ENCODE results near the gene SULT1C4.
"Not testable (repeated sequence)": the region's sequence is repeated elsewhere in the genome, so short reads cannot be mapped to it uniquely, and the experiment has no call there.

The SULT1C4 gene

GRCh38 chr2:108377815-108378630, at the start of gene SULT1C4:
Gene SULT1C4 (plus strand): TSS chr2:108377954. CDS start chr2:108378338, 384 bp downstream.
- DNase-seq, result peak; percentile 89

- DNase-seq, result no peak
Measured at GRCh38 chr2:108329771-108330170, 48.0 kb upstream of the SULT1C4 start.

GRCh38 chr2:108330979-108331378, 46.8 kb upstream of the SULT1C4 start:
- DNase-seq, result no peak

GRCh38 chr2:108345951-108346350, 31.8 kb upstream of the SULT1C4 start:
- no peak for DNase-seq

DNA sequence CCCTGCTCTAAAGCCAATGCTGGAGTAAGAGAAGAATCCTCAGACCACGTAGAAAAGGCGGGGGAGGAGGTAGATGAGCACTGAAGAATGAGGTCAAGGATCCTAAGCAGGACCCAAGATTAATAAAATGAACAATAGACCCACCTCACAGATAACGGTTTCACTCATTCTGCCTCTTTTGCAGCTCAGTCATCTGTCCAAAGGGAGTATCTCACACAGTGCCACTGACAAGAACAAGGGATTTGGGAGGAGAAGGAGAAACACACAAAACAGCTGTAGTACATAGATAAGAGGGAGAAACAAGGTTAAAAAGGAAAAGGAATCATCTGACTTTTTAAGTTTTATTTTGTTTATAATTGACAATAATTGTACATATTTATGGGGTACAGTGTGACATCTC, 30.9 kb upstream of the SULT1C4 start:
- no peak for DNase-seq

GRCh38 chr2:108347786-108348185, 30.0 kb upstream of the SULT1C4 start:
- no peak for DNase-seq

DNA sequence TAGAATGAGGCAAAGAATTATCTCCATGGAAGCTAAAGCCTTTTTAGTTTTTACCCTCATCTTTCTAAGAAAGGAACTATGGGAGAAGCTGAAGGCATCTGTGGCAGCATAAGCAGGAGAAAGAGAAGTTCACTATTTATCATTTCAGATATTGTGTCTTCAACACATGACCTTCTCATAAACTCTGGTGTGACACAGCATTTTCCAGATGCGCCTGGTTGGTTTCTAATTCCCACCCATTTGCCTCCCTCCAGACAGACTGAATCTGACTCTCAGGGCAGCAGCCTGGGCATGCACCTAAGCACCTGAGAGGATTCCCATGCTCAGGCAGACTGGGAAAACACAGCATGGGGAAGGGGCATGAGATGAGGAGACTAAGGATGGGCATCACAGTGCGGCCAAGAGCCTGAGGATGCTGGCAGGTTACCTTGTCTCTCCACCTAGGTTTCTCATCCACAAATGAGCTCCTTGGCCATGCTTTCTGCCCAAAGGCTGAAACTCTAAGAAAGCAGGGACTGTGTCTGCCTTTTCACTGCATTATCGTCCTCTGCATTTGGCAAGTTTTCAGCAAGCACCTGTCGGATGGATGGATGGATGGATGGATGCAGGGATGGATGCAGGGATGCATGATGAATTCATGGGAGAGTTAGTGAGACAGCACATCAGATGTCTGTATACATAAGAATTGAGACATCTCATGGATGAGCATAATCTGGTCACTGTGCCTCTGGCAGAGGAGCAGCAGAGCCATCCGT, 28.8 kb upstream of the SULT1C4 start:
- no peak for DNase-seq

- no peak for DNase-seq
Measured at GRCh38 chr2:108349571-108349928, 28.2 kb upstream of the SULT1C4 start.

GRCh38 chr2:108351889-108352288, 25.9 kb upstream of the SULT1C4 start:
- no peak for DNase-seq

DNA sequence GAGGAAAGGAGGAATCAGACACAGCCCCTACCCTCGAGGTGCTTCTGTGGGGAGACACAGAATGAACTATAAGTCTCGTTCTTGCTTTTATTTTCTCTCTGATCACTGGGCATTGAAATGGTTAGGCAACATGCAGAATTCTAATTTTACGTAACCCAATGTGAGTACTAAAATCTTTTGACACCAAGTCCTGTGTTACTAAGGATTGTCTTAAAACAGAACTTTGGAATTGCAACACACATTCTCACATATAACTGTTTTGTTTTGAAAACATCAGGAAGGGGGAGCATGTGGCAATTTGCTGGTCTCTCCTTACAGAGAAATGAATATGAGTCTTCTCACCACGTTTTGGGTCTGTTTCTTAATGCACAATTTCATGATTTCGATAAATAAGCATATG, 23.6 kb upstream of the SULT1C4 start:
- DNase-seq, result no peak

- DNase-seq, result no peak
Measured at GRCh38 chr2:108355906-108356734, 21.6 kb upstream of the SULT1C4 start.

DNA sequence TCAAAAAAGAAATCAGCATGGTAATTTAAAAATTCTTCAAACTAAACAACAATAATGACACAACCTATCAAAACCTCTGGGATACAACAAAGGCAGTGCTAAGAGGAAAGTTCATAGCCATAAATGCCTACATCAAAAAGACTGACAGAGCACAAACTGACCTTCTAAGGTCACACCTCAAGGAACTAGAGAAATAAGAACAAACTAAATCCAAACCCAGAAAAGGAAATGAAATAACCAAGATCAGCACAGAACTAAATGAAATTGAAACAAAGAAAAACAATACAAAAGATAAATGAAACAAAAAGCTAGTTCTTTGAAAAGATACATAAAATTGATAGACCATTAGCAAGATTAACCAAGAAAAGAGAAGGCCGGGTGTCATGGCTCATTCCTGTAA, 18.4 kb upstream of the SULT1C4 start:
- not testable (repeated sequence) for DNase-seq

- no peak for DNase-seq
Measured at GRCh38 chr2:108360776-108361468, 16.8 kb upstream of the SULT1C4 start.

- no peak for DNase-seq
Measured at GRCh38 chr2:108363024-108363907, 14.5 kb upstream of the SULT1C4 start.

DNA sequence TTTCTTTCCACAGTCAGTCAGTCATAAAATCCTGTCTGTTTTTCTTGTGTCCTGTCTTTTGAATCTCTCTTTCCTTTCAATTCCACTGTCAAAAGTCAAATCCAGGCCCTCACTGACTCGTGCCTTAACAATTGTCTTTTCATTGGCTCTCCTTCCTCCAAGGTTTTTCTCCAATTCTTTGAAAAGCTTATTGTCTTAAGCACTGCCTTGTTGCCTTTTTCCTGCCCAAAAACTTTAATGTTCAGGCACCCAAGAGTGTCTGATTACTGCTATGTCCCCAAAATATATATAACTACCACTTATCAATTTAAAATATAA, 13.9 kb upstream of the SULT1C4 start:
- no peak for DNase-seq

DNA sequence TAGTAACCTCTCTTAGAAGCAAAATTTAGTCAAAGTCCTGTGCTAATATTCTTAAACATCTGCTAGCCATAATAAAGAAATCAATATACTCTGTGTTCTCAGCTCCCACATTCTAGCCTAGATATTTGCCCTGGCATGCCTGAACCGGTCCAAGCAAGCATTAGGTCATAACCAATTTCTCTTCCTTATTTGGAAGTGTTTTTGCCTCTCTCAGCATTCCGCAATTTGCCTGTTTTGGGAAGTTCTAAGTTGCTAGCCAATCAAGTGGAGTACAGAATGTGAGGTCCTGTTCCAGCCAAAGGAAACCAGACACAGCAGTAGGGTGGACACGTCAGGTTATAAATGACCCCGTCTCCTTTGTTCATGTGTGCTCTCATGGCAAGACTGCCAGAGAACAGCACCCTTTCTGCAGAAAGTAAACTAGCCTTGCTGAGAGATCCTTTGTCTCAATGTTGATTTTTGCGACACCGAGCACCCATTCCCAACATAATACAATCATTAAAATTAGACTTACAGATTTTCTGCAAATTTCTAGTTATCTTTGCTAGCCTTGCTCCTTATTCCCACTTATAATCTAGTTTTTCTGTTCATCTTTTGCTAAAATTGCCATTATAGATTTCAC, 13.0 kb upstream of the SULT1C4 start:
- peak; percentile 81 for DNase-seq

GRCh38 chr2:108365656-108366055, 12.1 kb upstream of the SULT1C4 start:
- no peak for DNase-seq

DNA sequence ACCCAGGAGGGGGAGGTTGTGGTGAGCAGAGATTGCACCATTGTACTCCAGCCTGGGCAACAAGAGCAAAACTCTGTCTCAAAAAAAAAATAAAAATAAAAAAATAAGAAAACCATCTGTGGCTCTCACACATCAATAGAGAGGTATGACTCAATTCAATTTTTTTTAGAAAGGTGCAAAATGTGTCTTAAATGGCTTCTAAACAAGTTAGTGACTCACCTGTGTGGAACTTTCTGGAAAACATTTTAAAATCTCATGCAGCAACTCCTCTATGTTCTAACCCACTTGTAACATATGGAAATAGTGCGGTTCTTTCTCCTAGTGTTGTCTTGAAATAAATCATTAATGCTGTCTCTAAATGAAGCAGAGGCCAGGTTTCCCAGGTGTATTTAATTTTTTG, 10.7 kb upstream of the SULT1C4 start:
- no peak for DNase-seq

GRCh38 chr2:108367561-108368175, 10.1 kb upstream of the SULT1C4 start:
- no peak for DNase-seq

DNA sequence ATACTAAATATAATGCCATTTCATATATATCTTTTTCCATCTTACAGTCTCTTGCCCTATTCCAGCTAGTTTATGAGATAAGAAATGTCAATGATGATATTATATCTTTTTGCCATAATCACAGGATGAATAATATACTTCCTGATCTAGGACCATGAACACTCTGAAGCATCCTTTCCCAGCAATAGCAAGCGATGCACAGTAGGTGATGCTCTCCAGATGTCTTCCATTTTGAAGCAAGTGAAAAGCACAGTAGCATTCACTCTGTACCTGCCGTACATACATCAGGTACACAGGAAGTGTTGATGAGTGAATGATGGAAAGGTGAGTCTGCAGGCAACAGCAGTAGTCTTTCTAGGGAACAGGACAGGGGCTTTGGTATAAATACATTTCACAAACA, 8.6 kb upstream of the SULT1C4 start:
- no peak for DNase-seq

GRCh38 chr2:108370080-108370479, 7.7 kb upstream of the SULT1C4 start:
- no peak for DNase-seq
